ENCODE measurements around the gene COL4A1.

Gene COL4A1

DNA sequence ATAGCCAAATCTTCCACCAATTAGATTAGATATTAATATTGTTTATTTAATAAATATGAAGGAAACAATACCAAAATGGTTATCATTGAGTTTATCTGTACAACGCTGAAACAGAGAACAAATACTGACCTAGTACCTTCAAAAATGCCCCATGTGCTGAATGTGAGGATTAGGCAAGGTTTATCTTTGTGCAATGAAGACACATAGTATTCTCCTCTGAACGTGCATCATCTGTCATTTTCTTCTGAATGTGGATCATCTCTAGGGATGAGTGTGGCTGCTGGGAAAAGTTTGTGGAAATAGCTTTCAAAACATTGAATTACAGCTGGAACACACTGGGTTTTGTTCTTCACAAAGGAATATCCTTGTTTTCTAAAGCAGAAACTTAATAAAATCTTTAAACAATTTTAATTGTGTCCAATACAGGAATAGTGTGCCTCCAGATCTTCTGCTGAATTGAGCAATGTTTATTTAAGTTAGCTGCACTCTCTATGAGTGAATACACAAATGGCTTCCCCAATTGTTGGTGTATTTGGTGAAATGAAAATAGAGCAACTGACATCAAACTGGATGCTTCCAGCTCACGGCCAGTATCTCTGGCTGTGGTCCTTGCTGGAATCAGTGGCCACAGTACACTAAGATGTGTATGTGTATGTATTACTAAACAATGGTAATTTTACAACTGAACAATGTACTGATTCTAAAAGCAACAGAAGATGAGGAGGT is 6.7 kb downstream of the COL4A1 start:
- peaks cover 10% of the 10 kb centered on the region; the same call in 1 of the 2 replicates for H3K36me3 ChIP-seq (ENCODE audit: insufficient read depth, low read length)
- peak overlapping the region; percentile 22; the same call in 1 of the 2 replicates for H3K4me3 ChIP-seq (ENCODE audit: low read depth, low read length)
- H3K4me1 ChIP-seq (ENCODE audit: control insufficient read depth, insufficient read depth, low read length, unreplicated experiment): peaks cover 46% of the 10 kb centered on the region
- H3K27ac ChIP-seq (ENCODE audit: low read depth, low read length): peak overlapping the region; percentile 67
- peaks cover 92% of the 10 kb centered on the region for H3K79me2 ChIP-seq (ENCODE audit: control insufficient read depth, insufficient read depth, low read length, unreplicated experiment)
- H2AFZ ChIP-seq (ENCODE audit: low read length, unreplicated experiment): no peak overlapping the region
- H3K27me3 ChIP-seq (ENCODE audit: insufficient read depth, low read length): no peaks in the 10 kb centered on the region

DNA sequence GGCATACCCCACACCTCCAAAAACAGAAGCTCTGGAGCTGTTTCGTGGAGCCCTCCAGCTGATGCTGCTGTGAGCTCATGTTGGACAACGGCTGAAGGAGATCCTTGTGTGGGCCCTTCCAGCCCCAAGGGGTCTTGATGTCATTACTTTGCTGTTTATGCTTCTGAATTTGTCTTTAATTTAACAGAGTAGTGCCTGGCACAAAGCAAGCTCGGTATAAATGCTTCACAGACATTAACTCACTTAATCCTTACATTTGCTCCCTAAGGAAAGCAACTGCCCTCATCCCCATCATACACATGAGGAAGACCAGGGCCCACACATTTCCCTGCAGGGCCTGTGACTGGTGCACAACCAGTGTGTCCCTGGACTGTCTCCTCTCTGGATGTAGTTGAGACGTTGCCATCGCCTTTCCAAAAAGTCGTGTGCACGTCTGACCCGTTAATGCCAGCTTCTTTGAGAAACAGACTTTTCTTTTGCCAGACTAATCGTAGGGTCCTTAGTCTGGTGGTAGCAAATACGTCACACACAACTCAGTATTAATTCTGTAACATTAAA is 7.6 kb downstream of the COL4A1 start:
- H3K4me1 ChIP-seq (ENCODE audit: control insufficient read depth, insufficient read depth, low read length, unreplicated experiment): peaks cover 37% of the 10 kb centered on the region
- H3K36me3 ChIP-seq (ENCODE audit: insufficient read depth, low read length): peaks cover 10% of the 10 kb centered on the region; the same call in 1 of the 2 replicates
- no peak overlapping the region for H2AFZ ChIP-seq (ENCODE audit: low read length, unreplicated experiment)
- H3K79me2 ChIP-seq (ENCODE audit: control insufficient read depth, insufficient read depth, low read length, unreplicated experiment): peaks cover 91% of the 10 kb centered on the region
- no peak overlapping the region for H3K27ac ChIP-seq (ENCODE audit: low read depth, low read length)
- no peaks in the 10 kb centered on the region for H3K27me3 ChIP-seq (ENCODE audit: insufficient read depth, low read length)
- H3K4me3 ChIP-seq (ENCODE audit: low read depth, low read length): no peak overlapping the region

DNA sequence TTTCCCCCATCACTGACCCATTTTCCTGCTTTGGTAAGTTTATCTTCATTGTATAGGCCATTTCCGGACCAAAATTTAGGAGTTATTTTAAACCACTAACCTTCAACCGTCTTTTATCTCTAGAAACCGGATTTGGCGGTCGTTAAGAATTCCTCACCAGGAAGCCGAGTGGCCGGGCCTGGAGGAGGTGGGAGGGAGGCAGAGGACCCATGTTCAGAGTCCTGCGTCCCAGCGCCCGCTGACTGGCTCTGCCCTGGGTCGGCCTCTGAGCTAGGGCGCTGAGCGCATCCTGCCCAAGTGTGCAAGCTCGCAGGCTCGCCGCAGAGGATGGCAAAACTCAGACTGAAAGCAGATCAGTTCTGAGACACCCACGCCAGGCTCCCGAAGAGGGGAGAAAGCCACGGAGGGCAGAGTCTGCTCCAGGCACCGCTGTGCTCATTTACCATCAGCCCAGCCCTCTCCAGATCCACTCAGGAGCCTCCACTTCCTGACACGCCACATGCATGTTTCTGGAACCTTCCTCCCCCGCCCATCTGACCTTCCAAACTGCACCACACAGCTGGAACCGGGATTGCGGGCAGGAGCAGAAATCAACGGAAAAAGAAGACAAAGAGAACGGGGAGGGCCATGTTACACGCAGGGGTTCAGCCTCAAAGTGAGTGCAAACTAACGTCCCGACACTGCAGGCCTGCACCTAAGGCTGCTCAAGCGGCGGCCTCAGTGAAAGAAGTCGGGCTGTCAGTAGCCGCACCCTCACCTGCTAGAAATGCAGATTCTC is 8.3 kb downstream of the COL4A1 start:
- no peak overlapping the region for H3K27ac ChIP-seq (ENCODE audit: low read depth, low read length)
- peaks cover 30% of the 10 kb centered on the region for H3K4me1 ChIP-seq (ENCODE audit: control insufficient read depth, insufficient read depth, low read length, unreplicated experiment)
- no peak overlapping the region for H3K4me3 ChIP-seq (ENCODE audit: low read depth, low read length)
- no peaks in the 10 kb centered on the region for H3K27me3 ChIP-seq (ENCODE audit: insufficient read depth, low read length)
- peaks cover 9% of the 10 kb centered on the region; the same call in 1 of the 2 replicates for H3K36me3 ChIP-seq (ENCODE audit: insufficient read depth, low read length)
- peaks cover 90% of the 10 kb centered on the region for H3K79me2 ChIP-seq (ENCODE audit: control insufficient read depth, insufficient read depth, low read length, unreplicated experiment)
- H2AFZ ChIP-seq (ENCODE audit: low read length, unreplicated experiment): no peak overlapping the region

- Histone ChIP-seq H2AFZ (ENCODE audit: low read length, unreplicated experiment) (no peak overlapping the region), H3K36me3 (ENCODE audit: insufficient read depth, low read length) (peaks cover 2% of the 10 kb centered on the region; the same call in 1 of the 2 replicates), H3K27me3 (ENCODE audit: insufficient read depth, low read length) (no peaks in the 10 kb centered on the region), H3K4me1 (ENCODE audit: control insufficient read depth, insufficient read depth, low read length, unreplicated experiment) (peaks cover 23% of the 10 kb centered on the region), H3K79me2 (ENCODE audit: control insufficient read depth, insufficient read depth, low read length, unreplicated experiment) (peaks cover 88% of the 10 kb centered on the region), H3K27ac (ENCODE audit: low read depth, low read length) (no peak overlapping the region), H3K4me3 (ENCODE audit: low read depth, low read length) (no peak overlapping the region)
Measured at GRCh38 chr13:110297766-110298504, 9.0 kb downstream of the COL4A1 start.

DNA sequence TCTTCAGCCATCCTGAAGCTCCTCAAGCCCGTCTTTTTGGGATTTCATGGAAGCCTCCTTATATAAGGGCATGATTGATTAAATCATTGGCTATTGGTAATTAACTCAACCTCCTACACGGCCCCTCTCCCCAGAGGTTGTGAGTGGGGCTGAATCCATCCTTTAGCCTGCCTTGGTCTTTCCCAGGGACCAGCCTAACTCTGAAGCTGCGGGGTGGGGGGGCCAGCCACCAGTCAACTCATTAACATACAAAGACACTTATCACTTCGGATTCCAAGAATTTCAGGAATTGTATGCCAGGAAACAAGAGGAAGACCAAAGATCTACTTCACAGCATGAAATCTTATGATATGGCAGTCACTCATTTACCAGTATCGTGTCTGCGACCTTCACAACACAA is 9.9 kb downstream of the COL4A1 start:
- peaks cover 88% of the 10 kb centered on the region for H3K79me2 ChIP-seq (ENCODE audit: control insufficient read depth, insufficient read depth, low read length, unreplicated experiment)
- H3K27me3 ChIP-seq (ENCODE audit: insufficient read depth, low read length): no peaks in the 10 kb centered on the region
- H3K36me3 ChIP-seq (ENCODE audit: insufficient read depth, low read length): 0 out of 2 replicates have a peak, but pooled peaks cover 3% of the 10 kb centered on the region
- no peak overlapping the region for H3K4me3 ChIP-seq (ENCODE audit: low read depth, low read length)
- peaks cover 18% of the 10 kb centered on the region for H3K4me1 ChIP-seq (ENCODE audit: control insufficient read depth, insufficient read depth, low read length, unreplicated experiment)
- no peak overlapping the region for H3K27ac ChIP-seq (ENCODE audit: low read depth, low read length)
- H2AFZ ChIP-seq (ENCODE audit: low read length, unreplicated experiment): no peak overlapping the region

DNA sequence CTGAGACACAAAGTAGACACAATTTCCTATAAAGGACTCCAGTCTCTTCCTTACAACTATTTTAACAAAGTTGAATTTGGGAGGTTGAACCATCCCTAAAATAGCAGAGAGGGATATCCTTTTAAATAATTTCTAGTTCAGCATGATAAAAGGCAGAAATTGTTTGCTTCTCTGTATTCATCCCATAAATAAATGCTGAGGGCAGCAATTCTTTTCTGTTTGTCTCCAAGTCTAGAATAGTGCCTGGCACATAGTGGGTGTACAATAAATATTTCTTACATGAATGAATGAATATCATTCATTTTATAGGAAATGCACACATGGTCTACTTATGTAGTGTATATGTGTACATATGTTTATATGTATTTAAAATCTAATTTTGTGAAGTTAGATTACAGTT is 12.3 kb downstream of the COL4A1 start:
- Histone ChIP-seq H3K4me3 (ENCODE audit: low read depth, low read length) (no peak overlapping the region), H3K27me3 (ENCODE audit: insufficient read depth, low read length) (no peaks in the 10 kb centered on the region), H2AFZ (ENCODE audit: low read length, unreplicated experiment) (no peak overlapping the region), H3K27ac (ENCODE audit: low read depth, low read length) (no peak overlapping the region), H3K79me2 (ENCODE audit: control insufficient read depth, insufficient read depth, low read length, unreplicated experiment) (peaks cover 81% of the 10 kb centered on the region), H3K36me3 (ENCODE audit: insufficient read depth, low read length) (peaks cover 3% of the 10 kb centered on the region; the same call in 1 of the 2 replicates), H3K4me1 (ENCODE audit: control insufficient read depth, insufficient read depth, low read length, unreplicated experiment) (no peaks in the 10 kb centered on the region)

DNA sequence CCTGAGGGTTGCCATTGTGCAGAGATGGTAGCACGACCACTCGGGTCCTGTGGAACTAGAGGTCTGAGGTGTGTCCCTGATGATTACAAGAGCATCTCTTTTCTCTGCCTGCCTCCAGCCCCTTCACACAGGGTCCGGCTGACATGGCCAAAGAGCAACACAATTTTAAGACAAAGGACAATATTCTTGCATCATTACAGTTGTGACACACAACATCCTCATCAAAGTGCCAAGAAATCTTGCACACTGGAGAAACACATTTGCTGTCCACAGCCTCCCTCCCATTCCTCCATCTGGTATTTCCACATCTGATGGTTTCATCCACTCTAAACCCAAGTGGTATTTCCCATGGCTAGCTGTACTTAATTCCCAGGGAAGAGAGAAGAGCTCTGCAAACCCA is 12.8 kb downstream of the COL4A1 start:
- Histone ChIP-seq H2AFZ (ENCODE audit: low read length, unreplicated experiment) (no peak overlapping the region), H3K79me2 (ENCODE audit: control insufficient read depth, insufficient read depth, low read length, unreplicated experiment) (peaks cover 77% of the 10 kb centered on the region), H3K4me3 (ENCODE audit: low read depth, low read length) (no peak overlapping the region), H3K27me3 (ENCODE audit: insufficient read depth, low read length) (no peaks in the 10 kb centered on the region), H3K4me1 (ENCODE audit: control insufficient read depth, insufficient read depth, low read length, unreplicated experiment) (no peaks in the 10 kb centered on the region), H3K27ac (ENCODE audit: low read depth, low read length) (no peak overlapping the region), H3K36me3 (ENCODE audit: insufficient read depth, low read length) (peaks cover 3% of the 10 kb centered on the region; the same call in 1 of the 2 replicates)

DNA sequence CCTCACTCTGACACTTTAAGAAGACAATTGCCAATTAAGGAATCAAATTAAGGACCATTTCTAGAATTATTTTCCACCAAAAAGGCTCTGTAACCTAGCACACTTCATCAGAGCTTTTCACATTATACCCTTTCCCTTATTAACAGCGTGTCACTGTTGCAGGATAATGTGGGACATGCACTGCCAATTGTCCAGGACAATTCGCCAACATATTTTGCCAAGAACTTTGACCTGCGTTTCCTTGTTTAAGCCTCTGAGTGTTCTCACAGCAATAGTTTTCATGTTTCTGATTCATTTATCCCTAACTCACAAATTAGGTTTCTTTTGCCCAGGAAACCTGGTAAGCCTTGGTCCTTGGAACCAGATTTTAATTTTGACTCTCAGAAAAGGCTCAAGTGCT is 13.3 kb downstream of the COL4A1 start:
- H3K4me3 ChIP-seq (ENCODE audit: low read depth, low read length): no peak overlapping the region
- peaks cover 5% of the 10 kb centered on the region; the same call in 1 of the 2 replicates for H3K36me3 ChIP-seq (ENCODE audit: insufficient read depth, low read length)
- H3K27me3 ChIP-seq (ENCODE audit: insufficient read depth, low read length): no peaks in the 10 kb centered on the region
- H2AFZ ChIP-seq (ENCODE audit: low read length, unreplicated experiment): no peak overlapping the region
- no peak overlapping the region for H3K27ac ChIP-seq (ENCODE audit: low read depth, low read length)
- H3K79me2 ChIP-seq (ENCODE audit: control insufficient read depth, insufficient read depth, low read length, unreplicated experiment): peaks cover 72% of the 10 kb centered on the region
- H3K4me1 ChIP-seq (ENCODE audit: control insufficient read depth, insufficient read depth, low read length, unreplicated experiment): no peaks in the 10 kb centered on the region

GRCh38 chr13:110293037-110293436 is 13.9 kb downstream of the COL4A1 start:
- Histone ChIP-seq H3K36me3 (ENCODE audit: insufficient read depth, low read length) (peaks cover 5% of the 10 kb centered on the region; the same call in 1 of the 2 replicates), H3K4me1 (ENCODE audit: control insufficient read depth, insufficient read depth, low read length, unreplicated experiment) (no peaks in the 10 kb centered on the region), H3K27ac (ENCODE audit: low read depth, low read length) (no peak overlapping the region), H3K4me3 (ENCODE audit: low read depth, low read length) (no peak overlapping the region), H2AFZ (ENCODE audit: low read length, unreplicated experiment) (no peak overlapping the region), H3K79me2 (ENCODE audit: control insufficient read depth, insufficient read depth, low read length, unreplicated experiment) (peaks cover 66% of the 10 kb centered on the region), H3K27me3 (ENCODE audit: insufficient read depth, low read length) (no peaks in the 10 kb centered on the region)

GRCh38 chr13:110291286-110291685 is 15.7 kb downstream of the COL4A1 start:
- Histone ChIP-seq H3K27me3 (ENCODE audit: insufficient read depth, low read length) (no peaks in the 10 kb centered on the region), H3K79me2 (ENCODE audit: control insufficient read depth, insufficient read depth, low read length, unreplicated experiment) (peaks cover 55% of the 10 kb centered on the region), H3K36me3 (ENCODE audit: insufficient read depth, low read length) (peaks cover 5% of the 10 kb centered on the region; the same call in 1 of the 2 replicates), H3K4me3 (ENCODE audit: low read depth, low read length) (no peak overlapping the region), H3K4me1 (ENCODE audit: control insufficient read depth, insufficient read depth, low read length, unreplicated experiment) (no peaks in the 10 kb centered on the region), H3K27ac (ENCODE audit: low read depth, low read length) (no peak overlapping the region), H2AFZ (ENCODE audit: low read length, unreplicated experiment) (no peak overlapping the region)

Data from ACC112 (cell line).